HG03159 (cell line): ENCODE results near the gene SLC10A7.

Experiments
- ATAC-seq: cut with Tn5 transposase; IDR thresholded peaks from one replicate; pipeline ENCODE4 v1.9.1; 2021; ENCODE audit warnings: mild to moderate bottlenecking, moderate library complexity; ENCODE audit not compliant: unreplicated experiment

SLC10A7 gene

DNA sequence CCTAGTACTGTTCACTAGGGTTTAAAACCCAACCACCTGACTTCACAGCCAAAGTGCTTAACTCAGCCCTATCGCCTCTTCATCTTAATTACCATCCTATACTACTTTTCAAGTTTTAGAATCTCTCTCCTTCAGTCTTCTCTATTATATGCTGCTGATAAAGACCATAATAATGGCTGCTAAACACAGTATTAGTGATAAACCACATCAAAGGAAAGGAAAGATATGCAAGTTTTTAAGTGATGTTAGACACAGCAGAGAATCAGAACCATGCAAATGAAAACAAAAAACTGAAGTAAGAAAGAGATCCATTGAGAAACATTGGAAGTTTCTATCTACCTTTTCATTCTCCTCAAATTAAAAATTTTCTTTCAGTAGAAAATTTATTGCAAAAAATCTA lies 206.6 kb downstream of the SLC10A7 start:
- no peak for ATAC-seq

DNA sequence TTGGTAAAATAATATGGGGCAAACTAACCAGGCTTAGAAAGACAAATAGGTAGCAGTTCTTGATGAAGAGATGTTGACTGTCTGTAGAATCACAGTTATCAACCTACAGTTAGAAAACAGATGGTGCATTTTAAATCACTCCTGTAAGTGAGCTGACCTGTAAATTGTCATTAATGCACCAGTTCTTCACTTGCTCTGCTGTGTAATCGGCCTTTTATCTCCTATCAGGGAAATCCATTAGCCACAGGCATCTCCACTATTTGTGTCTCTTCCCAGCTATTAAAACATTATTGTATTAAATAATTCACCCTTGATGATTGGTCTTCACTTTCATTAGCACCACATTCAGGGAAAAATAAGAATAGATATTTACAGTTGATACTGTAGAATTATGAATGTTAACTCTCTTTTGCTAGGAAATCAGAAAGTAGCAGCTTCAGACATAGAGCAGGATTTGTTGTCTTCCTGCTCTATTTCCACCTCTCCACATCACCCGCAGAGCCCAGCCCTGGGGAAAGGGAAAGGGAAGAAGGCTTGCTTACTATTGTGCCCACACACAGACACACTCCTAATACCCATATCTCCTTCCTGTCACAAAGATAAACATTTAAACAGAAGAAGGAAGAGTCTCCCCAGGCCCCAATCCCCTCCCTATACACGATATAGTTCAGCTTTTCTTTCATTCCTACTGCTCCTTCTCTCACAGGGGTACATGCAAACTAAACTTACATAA lies 210.3 kb downstream of the SLC10A7 start:
- ATAC-seq: no peak

DNA sequence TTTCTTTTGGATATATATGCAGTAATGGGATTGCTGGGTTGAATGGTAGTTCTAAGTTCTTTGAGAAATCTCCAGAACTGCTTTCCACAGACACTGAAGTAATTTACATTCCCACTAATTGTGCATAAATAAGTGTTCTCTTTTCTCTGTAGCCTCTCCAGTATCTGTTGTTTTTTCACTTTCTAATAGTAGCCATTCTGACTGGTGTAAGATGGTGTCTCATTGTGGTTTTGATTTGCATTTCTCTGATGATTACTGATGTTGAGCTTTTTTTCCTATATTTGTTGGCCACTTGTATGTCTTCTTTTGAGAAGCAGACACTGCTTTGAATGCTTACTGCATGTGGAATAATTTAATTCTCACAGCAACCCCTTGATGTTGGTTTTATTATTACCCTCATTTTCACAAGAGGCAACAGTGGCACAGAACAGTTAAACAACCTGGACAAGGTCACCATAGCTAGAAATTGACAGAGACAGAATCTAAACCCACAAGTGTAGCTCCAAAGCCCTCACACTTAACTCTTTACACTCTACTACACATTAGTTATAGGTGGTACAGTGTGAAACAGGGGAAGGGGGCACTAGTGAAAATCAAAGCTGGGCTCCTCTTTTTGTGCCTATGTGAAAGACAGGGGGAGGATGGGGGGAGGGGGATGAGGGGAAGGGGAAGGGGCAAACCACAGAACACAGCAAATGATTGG lies 211.3 kb downstream of the SLC10A7 start:
- ATAC-seq: peak; percentile 82

DNA sequence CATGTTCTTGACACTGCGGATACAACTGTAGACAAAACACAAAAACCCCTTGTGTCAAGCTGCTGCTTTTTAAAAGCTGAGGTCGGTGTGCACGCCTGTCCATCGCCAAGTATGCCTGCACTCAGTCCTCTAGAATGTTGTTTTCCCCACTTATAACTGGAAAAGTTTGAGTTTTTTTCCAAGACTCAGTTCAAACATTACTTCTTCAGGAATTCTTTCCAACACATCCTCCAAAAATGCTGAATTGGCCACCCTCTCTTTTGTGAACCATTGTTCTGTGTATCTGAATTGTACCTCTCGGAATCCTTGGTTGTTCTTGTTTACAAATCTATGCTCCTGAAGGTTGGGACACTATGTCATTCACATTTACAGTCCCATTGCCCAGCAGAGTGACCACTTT lies 212.8 kb downstream of the SLC10A7 start:
- ATAC-seq: no peak

DNA sequence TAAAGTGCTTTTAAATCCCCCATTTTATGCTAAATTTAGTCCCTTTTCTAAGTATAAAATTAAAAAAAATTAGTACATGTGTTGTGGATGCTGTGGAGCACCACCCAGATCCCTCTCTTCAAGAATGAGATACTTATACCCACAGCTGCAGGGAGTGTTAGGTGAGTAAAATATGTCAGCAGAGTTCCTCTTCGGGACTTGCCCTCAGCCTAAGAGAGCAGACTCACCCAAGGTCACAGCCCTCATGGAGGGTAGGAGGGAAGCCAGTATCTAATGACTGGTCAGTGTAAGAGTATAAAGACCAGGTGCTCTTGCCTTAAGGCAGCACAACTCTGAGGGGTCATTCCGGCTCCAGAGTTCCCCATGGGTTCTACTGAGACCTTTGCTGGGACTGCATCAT lies 218.9 kb downstream of the SLC10A7 start:
- ATAC-seq: no peak

DNA sequence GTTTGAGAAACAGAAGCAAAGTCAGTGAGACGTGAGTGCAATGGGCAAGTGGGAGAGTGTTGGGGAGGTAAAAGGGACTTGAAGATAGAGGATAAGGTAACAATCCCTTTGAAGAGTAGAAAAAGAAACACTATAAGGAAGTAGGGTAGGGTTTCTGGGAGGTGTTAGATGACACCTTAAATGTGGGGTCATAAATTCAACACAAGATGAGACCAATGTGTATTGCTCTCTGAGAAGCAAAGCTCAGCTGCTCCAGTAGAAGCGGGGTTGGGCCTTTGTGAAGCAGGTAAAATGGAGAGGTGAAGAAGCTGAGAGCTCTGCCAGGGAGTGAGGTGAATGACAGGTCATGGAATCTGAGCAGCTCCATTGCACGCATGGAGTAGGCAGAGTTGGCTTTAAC lies 222.1 kb downstream of the SLC10A7 start:
- ATAC-seq: no peak

DNA sequence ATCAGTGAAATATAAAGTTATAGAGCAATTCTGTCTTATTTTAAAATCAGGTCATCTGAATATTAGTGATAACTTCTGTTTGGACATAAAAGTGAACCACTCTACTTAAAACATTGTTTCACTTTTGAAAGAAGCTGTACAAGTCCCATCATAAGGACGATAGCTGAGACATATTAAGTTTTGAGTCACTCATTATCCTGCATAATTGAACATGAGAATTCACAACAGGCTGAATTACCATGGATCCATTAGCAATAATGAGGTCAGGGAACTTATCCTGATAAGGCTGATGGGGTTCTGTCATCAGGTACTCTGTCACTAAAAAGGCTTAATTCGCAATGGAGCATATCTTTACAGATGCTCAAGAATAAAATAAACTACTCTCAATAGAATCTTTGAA lies 227.0 kb downstream of the SLC10A7 start:
- no peak for ATAC-seq

DNA sequence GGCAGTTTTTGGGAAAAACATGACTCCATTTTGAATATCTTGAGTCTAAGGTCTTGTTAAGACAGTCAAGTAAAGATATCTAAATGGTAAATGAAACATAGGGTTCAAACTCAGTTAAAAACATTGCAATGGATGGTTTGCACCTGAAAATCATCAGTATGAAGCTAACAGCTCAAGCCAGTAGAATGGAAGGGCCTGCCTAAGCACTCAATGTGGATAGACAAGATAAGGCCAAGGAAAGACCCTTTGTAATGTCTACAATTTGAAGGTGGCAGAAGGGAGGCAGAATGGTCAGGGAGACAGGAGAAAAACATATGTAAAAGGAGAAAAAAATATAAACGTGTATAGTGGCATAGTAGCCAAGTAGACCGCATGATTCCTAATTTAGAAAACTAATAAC lies 229.2 kb downstream of the SLC10A7 start:
- ATAC-seq: no peak

DNA sequence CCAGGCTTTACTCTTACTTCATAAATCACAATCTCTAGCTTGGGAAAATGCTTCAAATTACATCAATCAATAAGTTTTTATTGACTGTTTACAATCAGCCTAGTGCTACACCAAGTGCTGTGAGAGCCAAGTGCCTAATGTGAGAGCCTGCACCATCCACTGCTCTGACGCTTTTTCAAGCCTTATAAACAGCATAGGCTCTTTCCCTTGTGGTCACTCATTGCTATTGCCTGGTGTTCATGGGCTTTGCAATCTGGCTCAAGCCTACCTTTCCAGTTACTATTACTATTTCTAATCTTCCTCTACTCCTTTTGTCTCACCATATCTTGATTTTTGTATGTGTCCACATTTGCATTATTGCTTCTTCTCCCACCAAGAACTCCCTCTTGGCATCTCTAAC lies 230.4 kb downstream of the SLC10A7 start:
- no peak for ATAC-seq

DNA sequence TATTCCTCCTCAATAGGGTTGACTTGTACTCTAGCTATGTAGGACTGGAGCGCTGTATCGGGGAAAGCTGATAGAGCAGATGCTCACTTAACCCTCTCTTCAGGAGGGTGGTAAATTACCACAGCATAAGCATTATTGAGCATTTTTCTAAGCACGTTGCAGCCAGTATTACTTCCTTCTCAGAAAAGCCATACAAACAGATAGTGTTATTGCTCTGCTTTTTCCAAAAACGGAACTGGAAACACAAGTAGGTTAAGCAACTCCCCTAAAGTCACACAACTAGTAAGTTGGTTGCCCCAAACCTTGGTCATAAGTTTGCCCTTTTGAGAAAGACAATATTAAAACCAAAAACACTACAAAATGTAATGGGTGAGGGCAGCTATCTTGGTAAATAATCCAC lies 233.5 kb downstream of the SLC10A7 start:
- no peak for ATAC-seq

DNA sequence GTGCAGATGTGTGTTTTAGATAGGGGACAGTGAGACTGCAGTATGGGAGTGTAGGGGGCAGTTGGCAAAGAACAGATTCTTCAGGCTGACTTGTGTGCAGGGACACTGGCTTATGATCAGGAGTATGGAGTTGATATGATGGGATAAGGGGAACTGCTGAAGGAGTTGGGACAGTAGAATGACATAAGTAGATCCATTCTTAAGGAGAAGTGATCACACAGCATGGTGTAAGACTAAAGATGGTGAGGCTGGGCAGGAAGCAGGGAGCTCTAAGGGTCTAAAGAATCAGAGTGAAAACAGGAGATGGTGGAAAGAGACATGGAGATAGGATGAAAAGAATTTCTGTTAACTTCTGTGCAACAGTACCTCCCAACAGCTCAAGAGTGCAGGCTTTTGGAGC lies 236.7 kb downstream of the SLC10A7 start:
- ATAC-seq: no peak

DNA sequence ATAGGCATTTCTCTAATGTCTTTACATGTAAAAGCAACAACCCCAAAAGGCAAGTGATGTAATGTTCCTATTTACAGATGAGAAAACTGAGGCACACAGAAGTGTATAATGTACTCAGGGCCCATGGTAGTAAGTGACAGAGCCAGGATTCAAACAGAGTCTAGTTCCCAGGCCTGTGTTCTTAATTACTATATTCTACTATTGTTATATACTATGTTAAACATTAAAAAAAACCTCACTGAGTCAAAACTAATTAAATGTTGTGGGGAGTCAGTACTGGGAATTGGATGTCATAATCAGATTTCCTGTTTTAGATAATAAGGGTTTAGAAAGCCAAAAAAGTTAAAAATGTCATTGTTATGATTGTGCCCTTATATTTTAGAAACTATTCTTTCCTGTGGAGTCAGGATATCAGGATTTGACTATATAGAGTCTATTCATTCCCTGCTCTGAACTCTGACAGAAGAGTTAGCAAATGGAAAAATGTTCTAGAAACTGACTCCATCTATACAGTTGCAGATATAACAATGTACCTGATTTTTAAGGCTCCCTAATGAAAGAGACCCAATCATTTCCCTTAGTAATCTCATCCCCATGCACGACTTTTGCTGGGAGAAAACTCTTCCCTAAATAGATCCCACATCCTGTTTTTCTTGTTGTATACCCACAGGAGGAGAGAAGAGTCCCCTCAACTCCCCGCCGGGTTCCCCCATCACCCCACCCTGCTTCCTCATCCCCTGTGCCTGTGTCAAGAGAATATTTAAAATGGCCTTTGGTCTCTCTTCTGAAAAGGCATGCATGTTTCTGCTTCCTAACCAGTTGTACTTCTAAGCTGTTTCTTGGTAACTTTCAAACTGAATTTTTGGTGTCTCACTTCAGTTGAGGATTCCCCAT lies 237.7 kb downstream of the SLC10A7 start:
- ATAC-seq: no peak

DNA sequence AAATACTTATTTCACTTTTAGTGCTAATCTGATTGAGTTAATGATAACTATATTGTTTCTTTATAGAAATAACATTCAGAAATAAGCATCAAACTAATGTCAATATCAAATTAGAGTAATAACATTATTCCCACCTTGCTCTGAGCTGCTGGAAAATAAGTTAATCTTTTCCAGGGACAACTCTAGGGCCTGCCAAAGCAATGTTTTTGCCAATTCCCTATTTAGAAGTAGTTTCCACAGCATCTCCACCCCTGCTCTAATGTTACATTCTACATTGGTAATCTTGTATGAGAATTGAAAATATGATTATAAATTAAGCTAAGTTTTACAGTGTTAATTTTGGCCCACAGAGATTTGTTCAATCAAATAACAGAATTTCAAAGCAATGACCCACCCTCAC lies 239.1 kb downstream of the SLC10A7 start:
- no peak for ATAC-seq

DNA sequence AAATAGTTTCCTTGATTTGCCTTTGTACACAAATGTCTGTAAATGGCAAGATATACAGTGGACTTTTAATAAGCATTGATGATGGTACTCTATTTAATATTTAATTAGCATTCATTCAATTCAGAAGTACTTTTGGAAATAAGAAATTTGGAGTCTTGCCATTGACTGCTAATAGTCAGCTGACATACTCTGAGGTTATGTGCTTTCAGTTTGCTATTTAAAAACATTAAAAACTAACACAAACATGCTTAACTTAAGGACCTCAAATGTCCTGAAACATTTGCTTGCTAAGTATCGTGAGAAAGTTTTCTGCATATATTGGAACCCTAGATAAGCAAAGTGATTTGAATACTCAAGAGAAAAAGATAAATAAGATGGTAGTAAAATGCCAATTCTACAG lies 242.8 kb downstream of the SLC10A7 start:
- no peak for ATAC-seq

DNA sequence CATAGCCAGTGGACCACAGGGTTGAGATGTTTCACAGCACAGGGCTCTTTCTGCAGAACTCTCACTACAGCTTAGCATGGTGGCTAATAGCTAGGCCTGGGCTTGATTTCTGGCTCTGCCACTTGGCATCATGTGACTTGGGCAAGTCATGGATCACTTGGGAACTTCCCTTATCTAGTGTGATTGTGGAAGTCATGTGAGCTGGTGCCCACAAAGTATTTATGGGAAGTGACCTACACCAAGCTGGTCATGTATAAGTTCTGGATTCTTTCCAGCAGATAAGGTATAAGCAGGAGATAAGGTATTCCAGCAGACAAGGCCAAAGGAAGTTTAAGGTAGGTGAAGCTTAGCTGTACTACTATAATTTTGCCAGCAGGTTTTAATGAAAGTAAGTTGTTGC lies 246.4 kb downstream of the SLC10A7 start:
- no peak for ATAC-seq

DNA sequence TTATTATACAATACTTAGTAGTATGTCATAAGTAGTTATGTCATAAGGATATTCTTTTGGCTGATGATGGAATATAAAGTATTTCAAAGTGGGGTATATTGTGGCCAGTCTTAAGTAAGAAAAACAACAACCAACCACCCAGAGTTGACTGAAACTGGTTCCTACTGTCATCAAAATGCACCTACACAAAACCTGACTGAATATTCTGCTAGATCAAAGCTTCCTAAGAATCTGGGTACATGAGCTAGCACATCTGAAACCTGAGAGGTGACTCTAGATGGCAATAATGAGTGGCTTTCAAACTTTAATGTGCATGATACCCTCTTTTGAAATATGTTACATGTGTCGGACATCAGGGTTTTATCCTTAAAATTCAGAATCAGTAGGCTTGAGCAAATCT lies 247.0 kb downstream of the SLC10A7 start:
- no peak for ATAC-seq

DNA sequence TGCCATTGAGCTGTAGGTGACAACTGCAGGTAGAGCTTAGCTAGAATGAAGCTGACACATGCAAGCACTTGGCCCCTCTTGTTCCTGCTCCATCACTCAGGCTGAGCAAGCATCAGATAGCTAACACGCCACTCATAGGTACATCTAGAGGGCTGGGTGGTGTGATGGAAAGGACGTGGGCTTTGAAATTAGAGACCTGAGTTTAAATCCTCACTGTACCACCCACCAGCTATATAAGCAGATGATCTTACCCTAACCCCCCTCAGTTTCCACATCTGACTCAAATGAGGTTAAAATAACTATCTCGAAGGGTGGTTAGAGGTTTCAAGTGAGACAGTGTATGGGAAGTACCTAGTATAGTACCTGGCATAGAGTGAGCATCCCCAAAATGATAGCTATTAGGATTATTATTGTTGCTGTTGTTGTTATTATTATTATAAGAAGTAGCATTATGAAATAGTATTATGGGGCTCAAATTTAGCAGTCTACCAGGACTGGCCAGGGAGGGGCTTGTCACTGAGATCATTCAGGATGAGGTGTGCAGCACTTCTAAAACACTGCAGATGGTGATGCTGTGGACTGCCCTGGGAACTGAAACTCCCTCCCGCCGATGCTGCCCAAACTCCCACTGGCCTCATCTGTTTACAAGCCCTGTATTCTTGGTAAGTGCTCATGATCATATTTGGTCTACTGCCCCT lies 248.4 kb downstream of the SLC10A7 start:
- ATAC-seq: peak; percentile 67

DNA sequence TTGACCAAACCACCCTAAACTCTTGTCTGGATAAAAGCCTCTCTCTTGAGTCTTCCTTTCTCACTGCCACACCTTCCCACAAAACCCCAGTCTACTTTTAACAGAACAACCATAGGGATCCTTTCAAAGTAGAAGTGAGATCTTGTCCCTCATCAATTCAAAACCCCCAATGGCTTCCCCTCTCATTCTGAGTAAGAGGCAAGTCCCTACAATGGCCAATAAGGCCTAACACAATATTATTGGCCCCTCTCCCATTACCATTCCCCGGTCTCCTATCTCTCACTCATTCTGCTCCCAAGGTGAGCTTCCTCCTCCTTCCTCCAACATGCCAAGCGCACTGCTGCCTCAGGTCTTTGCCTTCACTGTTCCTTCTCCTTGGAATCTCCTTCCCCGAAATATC lies 250.3 kb downstream of the SLC10A7 start:
- no peak for ATAC-seq

DNA sequence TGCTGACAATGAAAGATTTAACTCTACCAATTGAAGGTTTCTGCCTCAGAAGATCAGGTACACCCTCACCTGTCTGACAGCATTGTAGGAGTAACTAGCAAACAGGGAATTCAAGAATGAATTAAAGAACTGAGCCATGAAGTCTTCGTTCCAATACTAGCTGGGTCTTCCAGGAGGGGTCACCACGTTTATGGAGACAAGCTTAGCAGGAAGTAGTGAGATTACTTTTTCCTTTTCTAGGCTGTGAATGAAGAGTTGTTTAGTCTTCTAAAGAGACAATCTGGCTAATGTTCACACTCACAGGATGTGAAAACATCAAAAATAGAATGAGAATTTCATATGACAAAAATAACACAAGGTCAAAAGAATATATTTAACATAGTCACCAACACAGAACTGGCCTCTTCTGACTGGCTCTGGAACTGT lies 252.5 kb downstream of the SLC10A7 start:
- peak; percentile 50 for ATAC-seq

DNA sequence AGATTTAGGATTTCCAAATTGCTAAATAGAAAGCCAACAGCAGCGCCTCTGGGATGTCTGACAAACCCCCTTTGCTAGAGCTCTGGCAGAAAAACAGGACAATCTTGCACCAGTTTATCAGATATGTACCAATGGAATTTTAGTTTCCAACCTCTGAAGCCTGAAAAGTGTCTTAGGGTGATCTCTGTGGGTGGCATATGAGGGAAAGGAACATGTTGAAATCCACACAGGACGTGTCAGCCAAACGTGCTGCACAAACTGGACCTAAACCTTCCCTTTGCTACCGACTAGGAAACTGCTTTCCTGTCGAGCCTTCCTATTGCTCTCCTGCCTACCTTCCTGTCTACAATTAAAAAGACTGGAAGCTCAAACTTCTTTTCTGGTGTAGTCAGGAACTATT lies 253.9 kb downstream of the SLC10A7 start:
- no peak for ATAC-seq

DNA sequence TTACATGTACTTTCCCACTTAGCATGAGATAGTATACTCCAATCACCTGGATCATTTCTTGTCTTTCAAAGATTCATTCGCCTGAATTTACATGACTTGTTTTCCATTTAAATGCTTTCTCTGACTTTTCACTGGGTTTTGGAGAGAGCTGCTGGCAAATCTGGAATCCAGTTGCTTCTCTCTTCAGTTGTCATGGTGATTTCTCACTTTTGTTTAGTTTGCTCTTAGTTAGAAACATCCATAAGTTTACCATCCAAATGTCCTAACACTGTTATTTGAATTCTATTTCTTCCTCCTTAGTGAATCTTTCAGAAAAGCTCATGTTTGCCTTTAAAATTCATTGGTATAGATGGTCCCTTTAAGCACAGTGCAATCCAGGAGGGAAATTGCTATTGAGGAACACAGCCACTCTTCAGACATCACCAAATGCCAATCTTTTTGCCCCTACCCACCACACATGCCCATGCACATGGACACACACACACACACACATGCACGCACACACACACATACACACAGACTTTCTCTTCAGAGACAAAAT lies 255.7 kb downstream of the SLC10A7 start:
- ATAC-seq: no peak
